Activated naive CD8-positive, alpha-beta T cell treated with anti-CD3 and anti-CD28 coated beads, Interleukin-2, amount 50 U/mL, for 24 hours (primary cell): ENCODE data around the gene CDC5L.

ENCODE experiments used
- ATAC-seq: fragments of 150-1000 bp; cut with Tn5 transposase; one replicate; pipeline ENCODE4 v1.10.0; 2021
- DNase-seq: peaks from one replicate; pipeline ENCODE4 v3.0.0; 2021
- H3K27ac Mint-ChIP-seq: one replicate; pipeline ENCODE4 v1.8.0; 2021; ENCODE audit warnings: mild to moderate bottlenecking, mixed read lengths
- H3K27me3 Mint-ChIP-seq: one replicate; pipeline ENCODE4 v1.8.0; 2021; ENCODE audit warnings: mixed read lengths
- H3K36me3 Mint-ChIP-seq: one replicate; pipeline ENCODE4 v1.8.0; 2021; ENCODE audit warnings: low read depth, mixed read lengths
- H3K4me1 Mint-ChIP-seq: one replicate; pipeline ENCODE4 v1.8.0; 2021; ENCODE audit warnings: mixed read lengths
- H3K4me3 Mint-ChIP-seq: one replicate; pipeline ENCODE4 v1.8.0; 2021; ENCODE audit warnings: mild to moderate bottlenecking, moderate library complexity, mixed read lengths
- H3K9me3 Mint-ChIP-seq: one replicate; pipeline ENCODE4 v1.8.0; 2021; ENCODE audit warnings: mixed read lengths

The CDC5L gene

DNA sequence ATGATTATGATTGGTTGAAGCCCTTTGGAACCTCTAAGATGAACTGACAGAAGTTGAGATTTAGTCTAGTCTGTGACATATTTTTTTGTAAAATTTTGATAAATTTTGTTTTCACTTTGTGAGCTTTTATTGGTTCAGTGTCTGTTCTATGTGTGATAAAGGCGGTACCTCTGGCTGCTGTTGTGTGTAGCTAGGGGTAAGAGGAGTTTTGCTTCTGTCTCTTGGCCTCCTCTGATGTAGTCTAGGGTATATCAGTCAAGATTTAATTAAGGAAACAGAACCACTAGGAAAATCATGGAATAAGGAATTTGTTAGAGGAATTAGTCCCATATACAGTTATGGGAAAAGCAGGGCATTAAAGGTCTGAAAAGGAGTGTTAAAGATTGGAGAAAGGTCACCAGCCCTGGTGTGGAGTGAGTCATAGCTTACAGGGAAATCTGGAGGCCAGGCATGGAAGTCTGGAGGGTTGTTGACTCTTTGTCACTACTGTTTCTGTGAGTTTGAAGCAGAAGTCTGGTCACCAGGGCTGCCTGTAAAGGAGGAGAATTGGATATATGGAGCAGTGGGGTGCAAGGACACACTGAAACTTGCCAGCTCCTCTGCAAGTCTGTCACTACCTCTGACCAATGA, 28.5 kb downstream of the CDC5L start:
- H3K4me3 Mint-ChIP-seq = no peak overlapping the region
- peaks cover 30% of the 10 kb centered on the region for H3K4me1 Mint-ChIP-seq
- peak overlapping the region; percentile 37 for H3K27ac Mint-ChIP-seq
- ATAC-seq = no peak
- no peaks in the 10 kb centered on the region for H3K9me3 Mint-ChIP-seq
- H3K36me3 Mint-ChIP-seq = peaks cover 68% of the 10 kb centered on the region
- H3K27me3 Mint-ChIP-seq = no peaks in the 10 kb centered on the region
- no peak for DNase-seq

GRCh38 chr6:44422531-44422930, 35.0 kb downstream of the CDC5L start:
- H3K27me3 Mint-ChIP-seq = no peaks in the 10 kb centered on the region
- H3K9me3 Mint-ChIP-seq = no peaks in the 10 kb centered on the region
- ATAC-seq (no peak), DNase-seq (no peak)
- H3K4me1 Mint-ChIP-seq = no peaks in the 10 kb centered on the region
- H3K4me3 Mint-ChIP-seq = no peak overlapping the region
- H3K36me3 Mint-ChIP-seq = peaks cover 49% of the 10 kb centered on the region
- no peak overlapping the region for H3K27ac Mint-ChIP-seq

GRCh38 chr6:44423306-44423705, 35.8 kb downstream of the CDC5L start:
- Mint-ChIP-seq H3K4me1 (no peaks in the 10 kb centered on the region), H3K27me3 (no peaks in the 10 kb centered on the region), H3K27ac (no peak overlapping the region), H3K9me3 (no peaks in the 10 kb centered on the region), H3K36me3 (peaks cover 49% of the 10 kb centered on the region), H3K4me3 (no peak overlapping the region)
- ATAC-seq (no peak), DNase-seq (no peak)

GRCh38 chr6:44425951-44426350, 38.4 kb downstream of the CDC5L start:
- Mint-ChIP-seq H3K4me3 (no peak overlapping the region), H3K27ac (no peak overlapping the region), H3K9me3 (no peaks in the 10 kb centered on the region), H3K27me3 (no peaks in the 10 kb centered on the region), H3K36me3 (peaks cover 43% of the 10 kb centered on the region), H3K4me1 (no peaks in the 10 kb centered on the region)
- ATAC-seq = no peak
- no peak for DNase-seq

- ATAC-seq = no peak
Observed at GRCh38 chr6:44428682-44429081, 41.2 kb downstream of the CDC5L start.

DNA sequence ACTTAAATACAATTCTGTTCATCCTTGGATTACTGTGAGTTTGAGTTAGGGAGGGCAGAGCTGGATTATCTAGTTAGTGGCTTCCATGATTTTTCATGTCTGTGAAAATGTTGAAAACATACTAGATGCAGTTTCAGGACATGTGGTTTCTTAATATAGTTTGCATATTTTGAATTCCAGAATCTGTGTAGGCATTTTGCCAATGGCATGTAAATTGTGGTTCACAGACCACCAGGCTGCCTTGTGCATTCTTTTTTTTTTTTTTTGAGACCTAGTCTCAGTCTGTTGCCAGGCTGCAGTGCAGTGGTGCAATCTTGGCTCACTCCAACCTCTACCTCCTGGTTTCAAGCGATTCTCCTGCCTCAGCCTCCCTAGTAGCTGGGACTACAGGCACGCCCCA, 42.8 kb downstream of the CDC5L start:
- H3K27me3 Mint-ChIP-seq = no peaks in the 10 kb centered on the region
- H3K36me3 Mint-ChIP-seq = peaks cover 44% of the 10 kb centered on the region
- H3K9me3 Mint-ChIP-seq = no peaks in the 10 kb centered on the region
- peaks cover 6% of the 10 kb centered on the region for H3K4me1 Mint-ChIP-seq
- DNase-seq (no peak), ATAC-seq (no peak)
- no peak overlapping the region for H3K4me3 Mint-ChIP-seq
- no peak overlapping the region for H3K27ac Mint-ChIP-seq

More at GRCh38 chr6:44428682-44429081, 41.2 kb downstream of the CDC5L start:
- Mint-ChIP-seq H3K9me3 (no peaks in the 10 kb centered on the region), H3K27me3 (no peaks in the 10 kb centered on the region), H3K36me3 (peaks cover 52% of the 10 kb centered on the region), H3K4me1 (no peaks in the 10 kb centered on the region), H3K4me3 (no peak overlapping the region), H3K27ac (no peak overlapping the region)
- DNase-seq = no peak

DNA sequence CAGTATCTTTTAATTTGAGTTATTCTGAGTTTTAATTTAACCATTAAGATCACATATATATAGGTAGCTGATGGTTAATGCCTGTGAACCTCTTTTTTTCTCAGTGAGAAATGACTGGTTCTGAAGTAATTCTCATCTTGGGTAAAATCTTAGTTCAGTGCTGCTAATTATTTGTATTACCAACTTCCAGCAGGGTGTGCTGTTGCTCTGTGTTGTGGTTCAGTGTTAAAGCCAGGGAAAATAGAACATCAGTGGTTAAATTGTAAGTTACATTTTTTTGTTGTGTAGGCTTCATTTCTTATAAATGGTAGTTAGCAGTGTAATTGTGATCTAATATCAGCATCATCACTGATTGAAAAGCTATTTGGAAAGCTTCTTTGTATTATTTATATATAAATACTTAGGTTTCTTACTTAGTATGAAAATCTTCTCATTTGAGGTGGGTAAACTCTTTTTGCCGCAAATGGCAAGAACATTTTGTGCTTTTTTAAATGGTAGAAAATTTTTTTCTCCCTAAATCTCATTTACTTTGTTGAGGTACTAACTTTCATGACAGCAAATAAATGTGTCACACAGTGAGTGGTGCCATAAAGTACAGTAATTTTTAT, 43.7 kb downstream of the CDC5L start:
- peaks cover 44% of the 10 kb centered on the region for H3K36me3 Mint-ChIP-seq
- no peaks in the 10 kb centered on the region for H3K27me3 Mint-ChIP-seq
- H3K4me3 Mint-ChIP-seq = no peak overlapping the region
- no peak overlapping the region for H3K27ac Mint-ChIP-seq
- H3K9me3 Mint-ChIP-seq = no peaks in the 10 kb centered on the region
- H3K4me1 Mint-ChIP-seq = peaks cover 6% of the 10 kb centered on the region
- DNase-seq (peak; percentile 35), ATAC-seq (peak; percentile 65)

GRCh38 chr6:44432227-44432626, 44.7 kb downstream of the CDC5L start:
- no peak for DNase-seq
- Mint-ChIP-seq H3K4me1 (peaks cover 6% of the 10 kb centered on the region), H3K4me3 (no peak overlapping the region), H3K27me3 (no peaks in the 10 kb centered on the region), H3K27ac (no peak overlapping the region), H3K9me3 (no peaks in the 10 kb centered on the region), H3K36me3 (peaks cover 47% of the 10 kb centered on the region)
- no peak for ATAC-seq

- Mint-ChIP-seq H3K36me3 (peaks cover 48% of the 10 kb centered on the region), H3K27ac (no peak overlapping the region)
Observed at GRCh38 chr6:44432726-44433125, 45.2 kb downstream of the CDC5L start.

GRCh38 chr6:44435500-44435899, 48.0 kb downstream of the CDC5L start:
- H3K4me3 Mint-ChIP-seq = no peak overlapping the region
- H3K9me3 Mint-ChIP-seq = no peaks in the 10 kb centered on the region
- no peak overlapping the region for H3K27ac Mint-ChIP-seq
- DNase-seq = no peak
- peaks cover 11% of the 10 kb centered on the region for H3K4me1 Mint-ChIP-seq
- peaks cover 66% of the 10 kb centered on the region for H3K36me3 Mint-ChIP-seq
- ATAC-seq = no peak
- H3K27me3 Mint-ChIP-seq = no peaks in the 10 kb centered on the region

More at GRCh38 chr6:44432726-44433125, 45.2 kb downstream of the CDC5L start:
- Mint-ChIP-seq H3K9me3 (no peaks in the 10 kb centered on the region), H3K4me3 (no peak overlapping the region), H3K4me1 (peaks cover 6% of the 10 kb centered on the region), H3K27me3 (no peaks in the 10 kb centered on the region)
- ATAC-seq (no peak), DNase-seq (no peak)

- Mint-ChIP-seq H3K27me3 (no peaks in the 10 kb centered on the region), H3K27ac (no peak overlapping the region), H3K36me3 (peaks cover 73% of the 10 kb centered on the region), H3K4me3 (no peak overlapping the region), H3K4me1 (peaks cover 11% of the 10 kb centered on the region), H3K9me3 (peaks cover 26% of the 10 kb centered on the region)
- DNase-seq (no peak), ATAC-seq (no peak)
Observed at GRCh38 chr6:44438827-44439226, 51.3 kb downstream of the CDC5L start.

DNA sequence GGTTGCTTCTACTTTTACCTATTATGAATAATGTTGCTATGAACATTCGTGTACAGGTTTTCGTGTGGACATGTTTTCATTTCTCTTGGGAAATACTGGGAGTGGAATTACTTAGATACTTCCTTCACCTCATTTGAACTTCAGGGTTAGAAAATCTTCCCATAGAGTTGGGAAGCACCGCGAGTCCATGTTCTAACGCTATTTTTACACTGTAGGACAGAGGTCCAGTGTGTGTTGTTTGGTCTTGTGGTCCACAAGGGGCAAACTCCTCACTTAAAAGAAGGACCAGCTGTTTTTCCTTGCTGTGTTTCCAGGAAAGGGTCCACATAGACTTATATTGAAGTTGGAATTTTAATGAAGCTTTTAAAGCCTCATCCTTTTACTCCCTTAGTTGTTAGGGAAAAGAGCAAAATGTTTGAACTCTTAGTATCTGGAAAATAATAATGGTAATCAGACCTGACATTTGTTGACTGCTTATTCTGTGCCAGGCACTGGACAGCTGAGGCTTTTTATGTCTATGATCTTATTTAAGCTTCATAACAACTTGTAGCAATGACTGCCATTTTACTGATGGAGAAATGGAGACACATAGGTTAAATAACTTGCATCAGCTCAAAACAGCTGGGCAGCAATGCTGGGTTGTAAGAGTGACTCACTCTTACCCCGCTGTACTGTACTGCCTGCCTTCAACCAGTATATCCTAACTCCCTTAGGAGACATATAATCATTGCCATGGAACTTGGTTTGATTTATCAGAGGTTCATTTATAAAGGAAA, 52.0 kb downstream of the CDC5L start:
- peaks cover 8% of the 10 kb centered on the region for H3K4me1 Mint-ChIP-seq
- ATAC-seq (peak; percentile 49), DNase-seq (no peak)
- no peak overlapping the region for H3K27ac Mint-ChIP-seq
- H3K27me3 Mint-ChIP-seq = no peaks in the 10 kb centered on the region
- peaks cover 74% of the 10 kb centered on the region for H3K36me3 Mint-ChIP-seq
- H3K9me3 Mint-ChIP-seq = peaks cover 29% of the 10 kb centered on the region
- no peak overlapping the region for H3K4me3 Mint-ChIP-seq

- Mint-ChIP-seq H3K4me3 (no peak overlapping the region), H3K27me3 (no peaks in the 10 kb centered on the region), H3K4me1 (peaks cover 5% of the 10 kb centered on the region), H3K36me3 (peaks cover 68% of the 10 kb centered on the region), H3K9me3 (peaks cover 29% of the 10 kb centered on the region), H3K27ac (no peak overlapping the region)
- DNase-seq (no peak), ATAC-seq (no peak)
Observed at GRCh38 chr6:44441091-44441855, 53.8 kb downstream of the CDC5L start.

- H3K4me1 Mint-ChIP-seq = peaks cover 5% of the 10 kb centered on the region
- ATAC-seq (no peak), DNase-seq (no peak)
- H3K27ac Mint-ChIP-seq = no peak overlapping the region
- peaks cover 68% of the 10 kb centered on the region for H3K36me3 Mint-ChIP-seq
- H3K9me3 Mint-ChIP-seq = peaks cover 29% of the 10 kb centered on the region
- no peak overlapping the region for H3K4me3 Mint-ChIP-seq
- no peaks in the 10 kb centered on the region for H3K27me3 Mint-ChIP-seq
Observed at GRCh38 chr6:44442236-44442635, 54.7 kb downstream of the CDC5L start.
